HTERT RPE-1 (cell line): ENCODE data around the gene ADD2.

Experiments used
- in situ Hi-C: fragments of 300-500 bp; cut with MboI; formaldehyde crosslinking; loops from 4 replicates; pipeline ENCODE4 v1.14.3; 2020; ENCODE audit warnings: low sequenced_read_pairs

Gene ADD2

DNA sequence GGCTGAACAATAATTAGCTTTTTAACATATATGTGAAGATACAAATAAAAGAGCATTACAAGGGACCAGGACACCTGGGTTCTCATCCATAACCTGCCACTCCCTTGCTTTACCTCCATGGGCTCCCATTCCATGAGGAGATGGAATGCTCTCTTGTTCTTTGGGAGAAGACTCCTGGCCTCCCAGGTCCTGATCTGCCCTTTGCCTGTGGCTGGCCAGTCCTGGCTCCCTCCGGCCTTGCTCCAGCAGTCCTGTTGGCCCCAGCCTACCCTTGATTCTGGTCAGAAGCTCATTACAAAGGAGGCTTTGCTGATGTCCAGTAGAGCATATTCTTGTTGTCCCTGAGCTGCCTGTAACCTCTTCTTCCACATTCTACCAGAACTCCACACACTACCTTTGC lies 60.3 kb downstream of the ADD2 start:
- in situ Hi-C loops = no loop called here

GRCh38 chr2:70706026-70706795 lies 61.8 kb downstream of the ADD2 start:
- in situ Hi-C loops = no loop called here

DNA sequence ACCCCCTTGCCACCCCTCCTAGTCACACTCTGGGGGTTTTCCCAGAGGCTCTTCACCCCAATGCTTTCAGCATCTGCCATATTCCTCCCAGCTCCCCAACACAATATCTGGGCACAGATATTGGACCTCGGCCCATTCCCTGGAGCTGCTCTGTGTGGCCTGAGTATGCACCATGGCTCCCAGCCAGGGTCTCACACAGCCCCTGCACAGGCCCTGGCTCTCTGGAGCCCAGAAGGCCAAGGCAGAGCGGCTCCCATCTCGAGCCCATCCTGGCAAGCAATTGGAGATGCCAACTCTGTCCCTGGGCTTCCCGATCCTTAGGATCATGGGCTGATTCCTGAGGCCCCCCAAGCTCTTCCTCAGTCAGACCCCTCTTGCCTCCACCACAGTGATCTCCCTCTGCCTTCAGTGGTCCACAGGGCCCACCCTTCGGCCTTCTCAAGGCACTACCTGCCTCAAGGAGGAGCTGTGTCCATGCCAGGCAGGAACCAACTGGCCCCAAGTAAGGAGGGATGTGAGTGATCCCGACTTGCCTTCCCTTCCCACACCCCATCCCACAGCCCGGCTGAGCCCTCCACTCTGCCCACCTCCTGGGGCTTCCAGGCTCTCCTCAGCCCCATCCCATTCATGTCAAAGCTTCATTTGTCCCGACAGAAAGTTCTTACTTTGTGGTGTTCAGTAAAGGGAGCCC lies 62.7 kb downstream of the ADD2 start:
- in situ Hi-C loops = no loop called here

GRCh38 chr2:70703900-70704549 lies 64.0 kb downstream of the ADD2 start:
- in situ Hi-C loops = no loop called here

DNA sequence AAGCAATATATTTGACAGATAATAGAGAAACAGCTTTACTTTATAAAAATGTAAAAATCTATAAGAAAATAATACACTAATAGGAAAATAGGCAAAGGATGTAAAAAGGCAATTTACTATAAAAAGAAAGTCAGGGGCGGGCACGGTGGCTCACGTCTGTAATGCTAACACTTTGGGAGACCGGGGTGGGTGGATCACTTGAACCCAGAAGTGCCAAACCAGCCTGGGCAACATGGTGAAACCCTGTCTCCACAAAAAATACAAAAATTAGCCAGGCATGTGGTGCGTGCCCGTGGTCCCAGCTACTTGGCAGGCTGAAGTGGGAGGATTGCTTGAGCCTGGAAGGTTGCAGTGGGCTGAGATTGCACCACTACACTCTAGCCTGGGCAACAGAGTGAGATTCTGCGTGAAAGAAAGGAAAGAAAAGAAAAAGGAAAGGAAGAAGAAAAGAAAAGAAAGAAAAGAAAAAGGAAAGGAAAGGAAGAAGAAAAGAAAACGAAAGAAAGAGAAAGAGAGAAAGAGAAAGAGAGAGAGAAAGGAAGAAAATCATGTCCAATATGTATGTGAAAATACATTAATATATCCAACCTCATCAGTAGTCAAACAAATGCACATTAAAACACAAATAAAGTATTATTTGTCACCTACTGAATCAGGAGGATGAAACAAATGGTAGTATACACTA lies 65.1 kb downstream of the ADD2 start:
- in situ Hi-C loops = no loop called here

DNA sequence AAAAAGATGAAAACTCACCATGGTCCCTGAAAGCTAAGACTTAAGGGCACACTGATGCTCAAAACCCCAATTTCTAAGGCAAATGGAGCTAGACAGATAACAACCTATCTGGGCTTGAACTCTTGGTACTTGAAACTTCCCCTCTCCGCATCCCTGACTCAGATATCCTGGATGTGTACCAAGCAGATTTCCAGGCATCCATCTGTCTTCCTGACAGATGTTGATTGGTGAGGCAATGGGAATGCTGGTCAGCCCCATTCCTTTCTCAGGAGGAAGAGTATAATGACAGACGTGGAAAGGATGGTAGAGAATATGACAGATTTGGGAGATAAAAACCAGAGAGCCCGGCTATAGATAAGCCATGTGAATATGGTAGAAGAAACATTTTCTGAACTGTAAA lies 69.2 kb downstream of the ADD2 start:
- in situ Hi-C loops = no loop called here

DNA sequence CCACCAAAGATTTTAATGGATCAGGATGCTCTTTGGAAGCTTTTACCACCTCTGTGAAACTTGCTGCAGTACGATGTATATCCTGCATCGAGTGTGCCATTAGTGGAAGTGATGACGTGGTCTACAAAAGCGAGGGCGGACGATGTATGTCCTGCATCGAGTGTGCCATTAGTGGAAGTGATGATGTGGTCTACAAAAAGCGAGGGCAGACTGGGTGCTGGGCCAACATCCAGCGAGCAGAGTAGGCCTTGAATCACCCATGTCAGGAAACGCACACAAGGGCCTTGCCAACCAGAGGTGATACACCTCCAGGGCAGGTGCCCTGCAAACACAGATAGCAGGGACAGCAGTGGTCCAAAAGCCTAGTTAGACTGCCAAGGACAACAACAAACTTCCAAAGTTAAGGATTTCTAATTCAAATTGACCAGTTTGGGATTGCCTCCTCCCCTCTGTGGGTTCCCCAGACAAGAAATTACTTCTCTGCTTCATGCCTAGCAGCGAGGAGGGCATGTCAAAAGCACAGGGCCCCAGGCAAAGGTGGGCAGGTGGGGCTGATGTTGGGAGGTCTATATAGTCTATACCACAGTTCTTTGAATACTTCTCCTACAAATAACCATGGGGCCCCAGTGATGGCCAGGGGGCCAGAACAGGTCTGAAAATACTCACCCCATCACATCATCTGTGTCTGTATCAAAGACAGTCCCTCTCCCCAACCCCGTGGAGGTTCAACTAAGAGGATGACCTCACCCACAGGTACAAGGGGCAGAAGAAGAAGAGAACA lies 70.2 kb downstream of the ADD2 start:
- in situ Hi-C loops = no loop called here

GRCh38 chr2:70696142-70696541 lies 71.9 kb downstream of the ADD2 start:
- in situ Hi-C loops = no loop called here

DNA sequence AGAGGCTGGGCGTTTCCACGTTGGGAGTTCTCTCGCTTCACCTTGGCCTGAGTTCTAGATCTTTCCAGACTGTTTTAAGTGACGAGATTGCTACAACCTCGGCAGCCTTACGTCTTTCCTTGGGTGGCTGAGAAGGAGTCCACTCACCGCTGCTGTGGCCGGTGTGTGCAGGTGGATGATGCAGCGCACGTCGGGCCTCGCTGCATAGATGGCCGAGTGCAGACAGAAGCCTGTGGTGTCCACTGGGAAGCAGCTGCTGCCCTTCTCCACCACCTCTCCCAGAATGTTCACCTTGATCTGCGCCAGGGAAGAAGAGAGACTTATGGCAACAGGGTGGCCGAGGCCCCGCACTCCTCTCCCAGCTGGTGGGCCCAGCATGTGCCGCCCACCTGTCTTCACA lies 75.7 kb downstream of the ADD2 start:
- in situ Hi-C loops = no loop called here

DNA sequence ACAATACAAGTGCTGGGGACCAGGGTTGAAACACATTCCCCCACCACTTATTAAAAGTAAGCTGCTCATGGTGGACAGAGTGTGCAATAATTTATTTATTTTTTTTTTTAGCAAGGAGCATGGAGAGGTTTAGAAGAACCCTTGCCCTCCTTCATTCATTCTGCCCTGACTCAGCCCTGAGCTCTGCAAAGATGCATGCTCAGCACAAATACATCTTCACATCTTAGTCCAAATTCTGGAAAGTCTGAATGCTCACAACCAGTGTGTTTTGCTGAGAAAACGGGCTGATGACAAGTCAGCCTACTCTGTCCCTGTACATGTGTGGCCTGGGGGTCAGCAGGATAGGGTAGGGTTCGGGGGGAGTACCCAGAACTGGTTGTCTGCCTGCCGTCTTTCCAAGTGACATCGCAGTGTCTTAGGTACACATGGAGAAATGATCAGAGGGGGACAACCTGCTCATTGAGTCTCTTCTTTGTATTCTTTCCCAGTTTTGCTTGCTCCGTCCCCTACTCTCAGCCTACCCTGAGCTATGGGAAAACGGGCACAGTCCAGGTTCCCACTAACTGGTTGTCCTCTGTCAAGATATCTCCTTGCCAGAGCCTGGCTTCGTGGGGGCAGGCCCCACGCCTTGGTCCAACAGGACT lies 76.4 kb downstream of the ADD2 start:
- in situ Hi-C loops = no loop called here

GRCh38 chr2:70690846-70691245 lies 77.2 kb downstream of the ADD2 start:
- in situ Hi-C loops = no loop called here

- in situ Hi-C loops = no loop called here
Observed at GRCh38 chr2:70688427-70688826, 79.6 kb downstream of the ADD2 start.

DNA sequence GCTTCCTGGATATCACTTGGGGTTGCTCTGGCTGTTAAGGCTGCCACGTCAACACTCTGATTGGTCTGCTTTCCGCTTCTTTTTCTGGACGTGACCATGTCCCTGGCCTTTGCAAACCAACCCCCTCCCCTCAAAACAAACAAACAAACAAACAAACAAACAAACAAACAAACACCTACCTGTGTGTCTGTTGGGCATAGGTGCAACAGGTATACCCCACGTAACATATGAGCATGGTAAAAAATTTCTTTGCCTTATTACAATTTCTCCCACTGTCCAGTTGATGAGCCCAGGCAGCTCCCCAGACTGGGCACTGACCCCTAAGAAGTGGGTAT lies 80.6 kb downstream of the ADD2 start:
- in situ Hi-C loops = no loop called here

- in situ Hi-C loops = no loop called here
Observed at GRCh38 chr2:70686577-70687460, 81.2 kb downstream of the ADD2 start.

- in situ Hi-C loops = no loop called here
Observed at GRCh38 chr2:70685771-70686171, 82.2 kb downstream of the ADD2 start.

DNA sequence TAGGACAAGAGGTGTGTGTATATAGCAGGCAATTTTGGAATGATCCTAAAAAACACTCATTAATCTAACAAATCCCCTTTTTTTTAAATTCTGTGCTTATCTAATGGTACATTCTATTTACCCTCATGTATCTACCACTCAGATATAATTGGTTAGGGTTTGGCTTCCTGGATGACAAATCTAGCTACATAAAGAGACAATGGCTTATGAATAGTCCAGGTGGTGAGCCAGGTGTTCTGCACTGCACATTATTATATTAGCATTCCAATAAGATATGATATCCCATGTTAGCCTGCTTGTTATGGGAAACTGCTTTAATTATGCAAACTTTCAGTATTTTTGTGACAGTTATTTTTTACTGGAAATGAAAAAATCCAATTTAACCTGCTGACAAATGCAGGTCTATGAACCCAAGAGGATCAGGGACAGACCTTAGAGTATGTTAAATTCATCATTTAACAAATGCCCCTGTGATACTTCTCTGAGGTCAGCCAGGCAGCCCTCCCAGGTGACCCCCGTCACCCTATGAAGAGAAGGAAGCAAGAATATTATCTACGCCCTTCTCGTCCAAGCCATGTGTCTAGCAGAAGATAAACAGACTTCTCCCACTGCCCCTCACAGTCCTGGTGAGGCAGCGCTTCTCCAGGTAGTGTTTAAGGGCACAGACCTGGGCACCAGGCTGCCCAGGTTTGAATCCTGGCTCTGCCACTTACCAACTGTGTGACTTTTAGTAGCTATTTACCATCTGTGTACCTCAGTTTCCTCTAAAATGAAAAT lies 83.0 kb downstream of the ADD2 start:
- in situ Hi-C loops = no loop called here

DNA sequence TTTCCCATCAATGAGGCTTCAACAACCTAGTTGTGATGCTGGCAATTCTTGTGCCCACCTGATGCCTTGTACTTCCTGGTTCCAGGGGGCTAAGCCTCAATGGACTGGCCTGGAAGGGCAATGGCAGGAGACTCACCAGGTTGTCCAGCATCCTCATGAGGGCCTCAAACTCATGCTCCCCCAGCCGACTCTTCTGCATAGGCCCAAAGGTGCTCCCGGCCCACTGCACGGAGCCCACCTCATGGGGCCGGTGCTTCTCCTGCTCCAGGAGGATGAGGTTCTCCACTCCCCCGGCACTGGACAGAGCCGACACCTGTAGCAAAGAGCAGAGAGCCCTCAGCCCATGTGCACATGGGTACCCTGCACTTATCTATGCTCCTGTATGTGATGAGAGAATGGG lies 84.5 kb downstream of the ADD2 start:
- in situ Hi-C loops = no loop called here

DNA sequence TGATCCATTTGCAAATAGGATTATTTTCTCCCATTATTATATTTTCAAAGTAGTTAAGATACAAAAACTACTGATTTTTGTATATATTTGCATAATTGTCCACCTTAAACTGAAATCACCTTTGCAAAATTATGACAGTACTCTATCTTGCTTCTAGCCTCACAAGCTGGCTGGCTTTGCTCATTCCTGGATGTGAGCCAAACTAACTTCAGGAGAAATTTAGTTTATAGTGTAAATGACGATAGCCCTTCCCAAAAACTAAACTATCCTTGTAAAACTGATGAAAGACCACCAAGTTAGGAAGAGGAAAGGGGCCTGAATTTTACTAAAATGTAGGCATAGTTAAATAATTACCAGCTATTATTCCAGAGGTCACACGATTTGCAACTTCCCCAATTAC lies 87.3 kb downstream of the ADD2 start:
- in situ Hi-C loops = no loop called here

DNA sequence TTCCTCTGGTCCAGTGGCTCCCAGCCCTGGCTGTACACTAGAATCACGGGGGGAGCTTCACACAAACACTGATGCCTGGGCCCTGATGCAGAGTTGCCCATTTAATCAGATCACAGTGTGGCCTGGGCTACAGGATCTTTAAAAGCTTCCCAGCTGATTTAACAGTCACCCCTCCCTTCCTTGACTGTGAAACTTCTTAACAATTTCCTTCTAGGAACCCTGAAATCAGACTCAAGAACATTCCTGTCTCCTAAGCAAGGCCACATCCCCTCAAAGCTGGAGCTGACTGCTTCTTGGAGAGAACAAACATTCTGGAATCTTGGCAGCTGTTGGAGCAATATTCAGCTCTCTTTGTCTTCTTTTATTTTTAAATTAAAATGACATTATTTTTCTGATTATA lies 88.7 kb downstream of the ADD2 start:
- in situ Hi-C loops = no loop called here
